OCI-LY7 (cell line): Measurements from ENCODE around the gene OR2T6.

Experiments used
- CTCF ChIP-seq: fragments of 200-600 bp; sonication (generic); conservative IDR thresholded peaks from 2 replicates; pipeline ENCODE4 v1.5.1; 2014; ENCODE audit warnings: mild to moderate bottlenecking, antibody characterized with exemption, low read length, moderate library complexity, mixed read lengths
- EZH2phosphoT487 ChIP-seq: fragments of 200-600 bp; sonication (generic); IDR thresholded peaks from 2 replicates; pipeline ENCODE4 v1.6.1; 2018; ENCODE audit warnings: low read depth, borderline replicate concordance, mild to moderate bottlenecking, mixed run types, antibody characterized with exemption, low read length, moderate library complexity, mixed read lengths

- TF ChIP-seq CTCF (no peak), EZH2phosphoT487 (no peak)
Observed at GRCh38 chr1:248388426-248388825, 12.9 kb downstream of the OR2T6 start.
